H9 (cell line): ENCODE measurements around the gene MYOZ2. TPM values are rescaled to one million over a fixed set of nuclear protein-coding genes. Genes with fewer than 3 reads are reported as not detected.

Experiments used
- DNase-seq: peaks from one replicate; pipeline ENCODE4 v3.0.0-alpha.2; 2017
- H2AFZ ChIP-seq: one replicate; pipeline ENCODE4 v1.6.1; 2013; ENCODE audit warnings: mild to moderate bottlenecking, low read length, control low read depth, moderate library complexity
- H2AK5ac ChIP-seq: 2 replicates; pipeline ENCODE4 v1.6.1; 2013; ENCODE audit warnings: low read length, control low read depth, mixed read lengths; ENCODE audit not compliant: insufficient read length
- H2BK120ac ChIP-seq: one replicate; pipeline ENCODE4 v1.6.1; 2013; ENCODE audit warnings: low read depth, mild to moderate bottlenecking, low read length, control low read depth, inconsistent platforms; ENCODE audit not compliant: poor library complexity, severe bottlenecking
- H2BK12ac ChIP-seq: 2 replicates; pipeline ENCODE4 v1.6.1; 2013; ENCODE audit warnings: low read length, control low read depth, mixed read lengths, low read depth; ENCODE audit not compliant: insufficient read length
- H2BK15ac ChIP-seq: 2 replicates; pipeline ENCODE4 v1.6.1; 2013; ENCODE audit warnings: low read depth, low read length, control low read depth
- H2BK20ac ChIP-seq: one replicate; pipeline ENCODE4 v1.6.1; 2013; ENCODE audit warnings: low read depth, mild to moderate bottlenecking, low read length, control low read depth, inconsistent platforms; ENCODE audit not compliant: poor library complexity, severe bottlenecking
- H2BK5ac ChIP-seq: 2 replicates; pipeline ENCODE4 v1.6.1; 2013; ENCODE audit warnings: low read length, control low read depth, mixed read lengths; ENCODE audit not compliant: insufficient read length
- H3K14ac ChIP-seq: 2 replicates; pipeline ENCODE4 v1.6.1; 2013; ENCODE audit warnings: low read length, control low read depth; ENCODE audit not compliant: insufficient read depth
- H3K18ac ChIP-seq: 2 replicates; pipeline ENCODE4 v1.6.1; 2013; ENCODE audit warnings: low read depth, mild to moderate bottlenecking, mixed read lengths, low read length, control low read depth; ENCODE audit not compliant: insufficient read length
- H3K23ac ChIP-seq: 2 replicates; pipeline ENCODE4 v1.6.1; 2013; ENCODE audit warnings: low read length, control low read depth, mixed read lengths, low read depth; ENCODE audit not compliant: insufficient read length
- H3K23me2 ChIP-seq: 2 replicates; pipeline ENCODE4 v1.6.1; 2013; ENCODE audit warnings: low read depth, mild to moderate bottlenecking, mixed read lengths, low read length, control low read depth; ENCODE audit not compliant: insufficient read length, poor library complexity, severe bottlenecking
- H3K27ac ChIP-seq: 2 replicates; pipeline ENCODE4 v1.5.1; 2013; ENCODE audit warnings: low read length, control low read depth, mixed read lengths, low read depth; ENCODE audit not compliant: insufficient read length
- H3K27me3 ChIP-seq: 2 replicates; pipeline ENCODE4 v1.6.1; 2013; ENCODE audit warnings: low read length, control low read depth, inconsistent platforms; ENCODE audit not compliant: insufficient read depth
- H3K4ac ChIP-seq: 2 replicates; pipeline ENCODE4 v1.6.1; 2013; ENCODE audit warnings: low read depth, mild to moderate bottlenecking, control low read depth, inconsistent platforms, low read length, moderate library complexity
- H3K4me1 ChIP-seq: 2 replicates; pipeline ENCODE4 v1.6.1; 2013; ENCODE audit warnings: low read length, control low read depth, inconsistent platforms; ENCODE audit not compliant: insufficient read depth
- H3K4me2 ChIP-seq: 2 replicates; pipeline ENCODE4 v1.6.1; 2013; ENCODE audit warnings: low read length, control low read depth, mixed read lengths; ENCODE audit not compliant: insufficient read length, insufficient read depth
- H3K56ac ChIP-seq: 2 replicates; pipeline ENCODE4 v1.6.1; 2013; ENCODE audit warnings: low read depth, mild to moderate bottlenecking, mixed read lengths, low read length, control low read depth; ENCODE audit not compliant: insufficient read length
- H3K79me1 ChIP-seq: 2 replicates; pipeline ENCODE4 v1.6.1; 2013; ENCODE audit warnings: low read depth, mild to moderate bottlenecking, moderate library complexity, low read length, control low read depth, inconsistent platforms; ENCODE audit not compliant: insufficient read depth, poor library complexity, severe bottlenecking
- H3K79me2 ChIP-seq: 2 replicates; pipeline ENCODE4 v1.6.1; 2013; ENCODE audit warnings: low read length, control low read depth, inconsistent platforms; ENCODE audit not compliant: insufficient read depth
- H3K9ac ChIP-seq: 2 replicates; pipeline ENCODE4 v1.6.1; 2013; ENCODE audit warnings: low read length, control low read depth, mixed read lengths; ENCODE audit not compliant: insufficient read length; ENCODE audit errors: extremely low read depth
- H3K9me3 ChIP-seq: one replicate; pipeline ENCODE4 v1.6.1; 2013; ENCODE audit warnings: low read depth, low read length, inconsistent platforms; ENCODE audit not compliant: control insufficient read depth
- H3T11ph ChIP-seq: one replicate; pipeline ENCODE4 v1.6.1; 2013; ENCODE audit warnings: mild to moderate bottlenecking, low read length, control low read depth, inconsistent platforms
- H4K20me1 ChIP-seq: one replicate; pipeline ENCODE4 v1.6.1; 2013; ENCODE audit not compliant: control insufficient read depth, insufficient read length, insufficient read depth
- H4K5ac ChIP-seq: 2 replicates; pipeline ENCODE4 v1.6.1; 2013; ENCODE audit warnings: low read depth, mild to moderate bottlenecking, mixed read lengths, low read length, control low read depth; ENCODE audit not compliant: insufficient read length
- H4K8ac ChIP-seq: replicated peaks from 2 replicates; pipeline ENCODE4 v1.6.1; 2013; ENCODE audit warnings: low read length, control low read depth, mixed read lengths, low read depth; ENCODE audit not compliant: insufficient read length
- H4K91ac ChIP-seq: 2 replicates; pipeline ENCODE4 v1.6.1; 2013; ENCODE audit warnings: low read depth, mild to moderate bottlenecking, moderate library complexity, mixed read lengths, low read length, control low read depth; ENCODE audit not compliant: insufficient read length
- H3K27ac Mint-ChIP-seq, 3 experiments: 2 replicates in 2 of 3; 3 replicates in 1 of 3; pipeline ENCODE4 v1.8.0; 2020 to 2021; ENCODE audit warnings: mixed read lengths in 3 of 3, mild to moderate bottlenecking in 1 of 3, moderate library complexity in 1 of 3
- H3K27me3 Mint-ChIP-seq: 2 replicates; pipeline ENCODE4 v1.8.0; 2021; ENCODE audit warnings: low read depth, mild to moderate bottlenecking, moderate library complexity, mixed read lengths
- H3K36me3 Mint-ChIP-seq, 3 experiments: 2 replicates in 2 of 3; 3 replicates in 1 of 3; pipeline ENCODE4 v1.8.0; 2020 to 2021; ENCODE audit warnings: low read depth in 3 of 3, mixed read lengths in 3 of 3; ENCODE audit not compliant: insufficient read depth in 1 of 3
- H3K4me1 Mint-ChIP-seq, 2 experiments: 2 replicates each; pipeline ENCODE4 v1.8.0; 2020; ENCODE audit warnings: mixed read lengths in 2 of 2
- H3K4me3 Mint-ChIP-seq, 2 experiments: 2 replicates in 1 of 2; 3 replicates in 1 of 2; pipeline ENCODE4 v1.8.0; 2020 to 2021; ENCODE audit warnings: mild to moderate bottlenecking in 2 of 2, mixed read lengths in 2 of 2, moderate library complexity in 1 of 2
- H3K9me3 Mint-ChIP-seq, 2 experiments: 2 replicates in 1 of 2; 3 replicates in 1 of 2; pipeline ENCODE4 v1.8.0; 2020; ENCODE audit warnings: mild to moderate bottlenecking in 2 of 2, mixed read lengths in 2 of 2, moderate library complexity in 1 of 2
- total RNA-seq: library from RNA; stranded (reverse); gene quantifications from 2 replicates; pipeline ENCODE4 v1.2.1, GENCODE V29; 2021
- TF ChIP-seq, protein P1 (sequence below): fragments of 200-600 bp; sonication (generic); conservative IDR thresholded peaks from 3 replicates; pipeline ENCODE4 v1.8.0; 2021; ENCODE audit warnings: antibody characterized with exemption, mild to moderate bottlenecking

Gene MYOZ2
- total RNA-seq, 1 experiment from 2014 or later: not detected

DNA sequence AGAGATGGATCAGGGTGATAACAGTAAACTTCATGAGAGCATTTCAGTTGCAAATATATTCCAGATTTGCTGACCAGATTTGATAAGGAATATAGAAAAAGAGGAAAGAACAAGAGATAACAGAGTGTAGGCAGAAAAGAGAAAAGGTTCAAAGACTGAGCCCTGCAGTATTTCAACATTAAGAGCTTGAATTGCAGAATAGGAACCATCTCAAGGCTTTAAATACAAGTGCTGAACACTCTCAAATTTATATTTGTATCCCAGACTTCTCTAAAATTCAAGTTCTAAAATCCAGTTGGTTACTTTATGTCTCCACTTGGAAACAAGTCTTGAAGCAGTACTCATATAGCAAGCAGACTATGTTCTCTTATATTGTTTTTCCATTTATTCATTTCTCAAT is 9.7 kb upstream of the MYOZ2 start:
- no peak overlapping the region for H3T11ph ChIP-seq
- no peak overlapping the region for H4K91ac ChIP-seq
- H2BK12ac ChIP-seq: no peak overlapping the region
- no peaks in the 10 kb centered on the region for H3K27me3 ChIP-seq
- no peak overlapping the region for H2BK120ac ChIP-seq
- Mint-ChIP-seq H3K27ac (no peak overlapping the region), H3K36me3 (no peaks in the 10 kb centered on the region), H3K4me1 (peaks cover 4 to 6% of the 10 kb centered on the region in 2 experiments), H3K27me3 (no peaks in the 10 kb centered on the region), H3K9me3 (no peaks in the 10 kb centered on the region), H3K4me3 (no peak overlapping the region)
- H3K27ac ChIP-seq: no peak overlapping the region
- TF ChIP-seq, protein P1, sequence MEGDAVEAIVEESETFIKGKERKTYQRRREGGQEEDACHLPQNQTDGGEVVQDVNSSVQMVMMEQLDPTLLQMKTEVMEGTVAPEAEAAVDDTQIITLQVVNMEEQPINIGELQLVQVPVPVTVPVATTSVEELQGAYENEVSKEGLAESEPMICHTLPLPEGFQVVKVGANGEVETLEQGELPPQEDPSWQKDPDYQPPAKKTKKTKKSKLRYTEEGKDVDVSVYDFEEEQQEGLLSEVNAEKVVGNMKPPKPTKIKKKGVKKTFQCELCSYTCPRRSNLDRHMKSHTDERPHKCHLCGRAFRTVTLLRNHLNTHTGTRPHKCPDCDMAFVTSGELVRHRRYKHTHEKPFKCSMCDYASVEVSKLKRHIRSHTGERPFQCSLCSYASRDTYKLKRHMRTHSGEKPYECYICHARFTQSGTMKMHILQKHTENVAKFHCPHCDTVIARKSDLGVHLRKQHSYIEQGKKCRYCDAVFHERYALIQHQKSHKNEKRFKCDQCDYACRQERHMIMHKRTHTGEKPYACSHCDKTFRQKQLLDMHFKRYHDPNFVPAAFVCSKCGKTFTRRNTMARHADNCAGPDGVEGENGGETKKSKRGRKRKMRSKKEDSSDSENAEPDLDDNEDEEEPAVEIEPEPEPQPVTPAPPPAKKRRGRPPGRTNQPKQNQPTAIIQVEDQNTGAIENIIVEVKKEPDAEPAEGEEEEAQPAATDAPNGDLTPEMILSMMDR: no peak
- no peaks in the 10 kb centered on the region for H3K79me2 ChIP-seq
- no peaks in the 10 kb centered on the region for H3K79me1 ChIP-seq
- no peak overlapping the region for H3K14ac ChIP-seq
- H2AK5ac ChIP-seq: no peak overlapping the region
- H3K4ac ChIP-seq: no peak overlapping the region
- DNase-seq: no peak
- no peak overlapping the region for H3K4me2 ChIP-seq
- H4K5ac ChIP-seq: no peak overlapping the region
- no peak overlapping the region for H3K9ac ChIP-seq
- no peak overlapping the region for H4K8ac ChIP-seq
- H3K18ac ChIP-seq: no peak overlapping the region
- H3K23ac ChIP-seq: no peak overlapping the region
- H2AFZ ChIP-seq: no peak overlapping the region
- no peak overlapping the region for H2BK15ac ChIP-seq
- H3K23me2 ChIP-seq: no peaks in the 10 kb centered on the region
- no peak overlapping the region for H2BK20ac ChIP-seq
- H3K4me1 ChIP-seq: no peaks in the 10 kb centered on the region
- H2BK5ac ChIP-seq: no peak overlapping the region
- H3K9me3 ChIP-seq: no peaks in the 10 kb centered on the region
- H4K20me1 ChIP-seq: no peaks in the 10 kb centered on the region
- H3K56ac ChIP-seq: no peak overlapping the region
